Subcutaneous abdominal adipose tissue (tissue), 5 donors: Measurements from ENCODE around the gene MACROD2.
"Not testable (repeated sequence)": the region's sequence is repeated elsewhere in the genome, so short reads cannot be mapped to it uniquely, and the experiment has no call there.

Source experiments
- H3K27ac ChIP-seq: one replicate; pipeline ENCODE4 v1.7.0; 2013; ENCODE audit warnings: low read depth, mild to moderate bottlenecking, inconsistent platforms, low read length, moderate library complexity
- H3K27me3 ChIP-seq, 5 donors: one replicate each; pipeline ENCODE4 v1.7.0; 2013; ENCODE audit warnings: low read length in 5 of 5, inconsistent platforms in 1 of 5; ENCODE audit not compliant: control insufficient read depth in 5 of 5, insufficient read depth in 4 of 5
- H3K36me3 ChIP-seq, 5 donors: one replicate each; pipeline ENCODE4 v1.7.0; 2013; ENCODE audit warnings: low read length in 5 of 5; ENCODE audit not compliant: control insufficient read depth in 5 of 5, insufficient read depth in 5 of 5
- H3K4me1 ChIP-seq, 5 donors: one replicate each; pipeline ENCODE4 v1.7.0; 2013; ENCODE audit warnings: low read length in 5 of 5, mild to moderate bottlenecking in 3 of 5, moderate library complexity in 1 of 5; ENCODE audit not compliant: control insufficient read depth in 5 of 5, insufficient read depth in 5 of 5
- H3K4me3 ChIP-seq, 5 donors: one replicate each; pipeline ENCODE4 v1.7.0; 2013; ENCODE audit warnings: low read length in 5 of 5, low read depth in 1 of 5
- H3K9ac ChIP-seq, 5 donors: one replicate each; pipeline ENCODE4 v1.7.0; 2013; ENCODE audit warnings: low read length in 5 of 5, mild to moderate bottlenecking in 4 of 5, moderate library complexity in 3 of 5
- H3K9me3 ChIP-seq, 5 donors: one replicate each; pipeline ENCODE4 v1.7.0; 2013; ENCODE audit warnings: low read length in 5 of 5; ENCODE audit not compliant: control insufficient read depth in 5 of 5
- donor health status: healthy.
- donor health status: healthy.
- donor health status: healthy.
- donor health status: healthy.
- donor health status: healthy.

The MACROD2 gene

GRCh38 chr20:13996265-13996664, 949 bp downstream of the MACROD2 start:
- peaks cover 0 to 21% (median 16%) of the 10 kb centered on the region in 5 donors for H3K4me1 ChIP-seq
- H3K9ac ChIP-seq = peak overlapping the region in 3 of 5 donors; percentile 51 to 63 (median 53)
- no peak overlapping the region for H3K27ac ChIP-seq

GRCh38 chr20:14000917-14001316, 5.6 kb downstream of the MACROD2 start:
- Histone ChIP-seq H3K9ac (no peak overlapping the region), H3K4me1 (peaks cover 0 to 10% (median 7%) of the 10 kb centered on the region in 5 donors), H3K9me3 (no peaks in the 10 kb centered on the region), H3K27me3 (no peaks in the 10 kb centered on the region), H3K27ac (no peak overlapping the region), H3K36me3 (peaks cover 0 to 3% (median 0%) of the 10 kb centered on the region in 5 donors), H3K4me3 (no peak overlapping the region)

More at GRCh38 chr20:13996265-13996664, 949 bp downstream of the MACROD2 start:
- no peaks in the 10 kb centered on the region for H3K27me3 ChIP-seq
- peaks cover 3 to 22% (median 17%) of the 10 kb centered on the region in 5 donors for H3K9me3 ChIP-seq
- H3K36me3 ChIP-seq = peaks cover 0 to 2% (median 0%) of the 10 kb centered on the region in 5 donors
- peak overlapping the region; percentile 74 to 86 (median 80) for H3K4me3 ChIP-seq

- H3K4me1 ChIP-seq = no peaks in the 10 kb centered on the region
- H3K9me3 ChIP-seq = no peaks in the 10 kb centered on the region
- no peak overlapping the region for H3K27ac ChIP-seq
- no peak overlapping the region for H3K4me3 ChIP-seq
- H3K27me3 ChIP-seq = no peaks in the 10 kb centered on the region
- no peak overlapping the region for H3K9ac ChIP-seq
- H3K36me3 ChIP-seq = peaks cover 0 to 3% (median 0%) of the 10 kb centered on the region in 5 donors
Observed at GRCh38 chr20:14005996-14006395, 10.7 kb downstream of the MACROD2 start.

- Histone ChIP-seq H3K9me3 (peaks cover 0 to 12% (median 3%) of the 10 kb centered on the region in 5 donors), H3K9ac (no peak overlapping the region), H3K27ac (no peak overlapping the region), H3K27me3 (no peaks in the 10 kb centered on the region), H3K4me3 (no peak overlapping the region), H3K4me1 (no peaks in the 10 kb centered on the region), H3K36me3 (peaks cover 0 to 6% (median 0%) of the 10 kb centered on the region in 5 donors)
Observed at GRCh38 chr20:14009208-14009607, 13.9 kb downstream of the MACROD2 start.

- Histone ChIP-seq H3K9me3 (peaks cover 0 to 19% (median 6%) of the 10 kb centered on the region in 5 donors), H3K36me3 (peaks cover 0 to 3% (median 0%) of the 10 kb centered on the region in 5 donors), H3K27ac (no peak overlapping the region), H3K4me3 (no peak overlapping the region), H3K27me3 (no peaks in the 10 kb centered on the region), H3K4me1 (no peaks in the 10 kb centered on the region), H3K9ac (no peak overlapping the region)
Observed at GRCh38 chr20:14012671-14013070, 17.4 kb downstream of the MACROD2 start.

GRCh38 chr20:14030991-14031390, 35.7 kb downstream of the MACROD2 start:
- Histone ChIP-seq H3K27me3 (no peaks in the 10 kb centered on the region), H3K27ac (no peak overlapping the region), H3K4me3 (no peak overlapping the region), H3K4me1 (no peaks in the 10 kb centered on the region), H3K36me3 (no peaks in the 10 kb centered on the region), H3K9ac (no peak overlapping the region), H3K9me3 (no peaks in the 10 kb centered on the region)

GRCh38 chr20:14033310-14033709, 38.0 kb downstream of the MACROD2 start:
- H3K27me3 ChIP-seq = no peaks in the 10 kb centered on the region
- no peak overlapping the region for H3K9ac ChIP-seq
- H3K36me3 ChIP-seq = no peaks in the 10 kb centered on the region
- no peak overlapping the region for H3K4me3 ChIP-seq
- H3K4me1 ChIP-seq = no peaks in the 10 kb centered on the region
- H3K27ac ChIP-seq = no peak overlapping the region
- H3K9me3 ChIP-seq = no peaks in the 10 kb centered on the region

- no peak overlapping the region for H3K27ac ChIP-seq
- H3K4me3 ChIP-seq = no peak overlapping the region
- no peaks in the 10 kb centered on the region for H3K9me3 ChIP-seq
- H3K4me1 ChIP-seq = no peaks in the 10 kb centered on the region
- no peak overlapping the region for H3K9ac ChIP-seq
- H3K27me3 ChIP-seq = no peaks in the 10 kb centered on the region
- H3K36me3 ChIP-seq = no peaks in the 10 kb centered on the region
Observed at GRCh38 chr20:14036567-14036966, 41.3 kb downstream of the MACROD2 start.

- not testable (repeated sequence) for H3K27me3 ChIP-seq, H3K9ac ChIP-seq, H3K9me3 ChIP-seq
Observed at GRCh38 chr20:14044712-14045276, 49.5 kb downstream of the MACROD2 start.

GRCh38 chr20:14046534-14046933, 51.2 kb downstream of the MACROD2 start:
- Histone ChIP-seq H3K27ac (no peak overlapping the region), H3K9me3 (no peaks in the 10 kb centered on the region), H3K4me1 (no peaks in the 10 kb centered on the region), H3K4me3 (no peak overlapping the region), H3K36me3 (no peaks in the 10 kb centered on the region), H3K9ac (no peak overlapping the region), H3K27me3 (no peaks in the 10 kb centered on the region)

More at GRCh38 chr20:14044712-14045276, 49.5 kb downstream of the MACROD2 start:
- not testable (repeated sequence) for H3K4me1 ChIP-seq, H3K36me3 ChIP-seq, H3K27ac ChIP-seq, H3K4me3 ChIP-seq
